OCI-LY3 (cell line): ENCODE results near the gene CDCP2.

Source experiments
- H2AFZ ChIP-seq: fragments of 200-600, 300-600 bp; shearing (Covaris generic); 2 replicates; pipeline ENCODE4 v1.6.0; 2014; ENCODE audit warnings: antibody characterized with exemption, low read depth, low read length
- H3K27ac ChIP-seq: fragments of 200-600, 300-600 bp; sonication (generic); 2 replicates; pipeline ENCODE4 v1.5.1; 2014; ENCODE audit warnings: mild to moderate bottlenecking, low read length, moderate library complexity, mixed read lengths
- H3K27me3 ChIP-seq: fragments of 200-600, 300-600 bp; sonication (generic); 2 replicates; pipeline ENCODE4 v1.6.1; 2014; ENCODE audit warnings: low read depth, low read length, mixed read lengths
- H3K36me3 ChIP-seq: fragments of 200-600, 300-600 bp; sonication (generic); replicated peaks from 2 replicates; pipeline ENCODE3; 2014; ENCODE audit warnings: low read depth, low read length, mixed read lengths
- H3K4me1 ChIP-seq: fragments of 300-600, 200-600 bp; sonication (generic); 2 replicates; pipeline ENCODE4 v1.6.1; 2014; ENCODE audit warnings: low read length, mixed read lengths
- H3K4me2 ChIP-seq: fragments of 200-600, 300-600 bp; sonication (generic); 2 replicates; pipeline ENCODE4 v1.6.1; 2014; ENCODE audit warnings: low read length, mixed read lengths
- H3K4me3 ChIP-seq: fragments of 300-600, 200-600 bp; sonication (generic); 2 replicates; pipeline ENCODE4 v1.5.1; 2014; ENCODE audit warnings: antibody characterized with exemption, mild to moderate bottlenecking, low read length, moderate library complexity
- H3K79me2 ChIP-seq: fragments of 300-600, 200-600 bp; shearing (Covaris generic); 2 replicates; pipeline ENCODE4 v1.6.1; 2014; ENCODE audit warnings: mild to moderate bottlenecking, low read length, mixed read lengths
- H3K9ac ChIP-seq: fragments of 300-600, 200-600 bp; shearing (Covaris generic); 2 replicates; pipeline ENCODE4 v1.6.0; 2014; ENCODE audit warnings: mild to moderate bottlenecking, low read length, moderate library complexity
- H3K9me3 ChIP-seq: fragments of 200-600, 300-600 bp; shearing (Covaris generic); 2 replicates; pipeline ENCODE4 v1.6.1; 2014; ENCODE audit warnings: low read length, mixed read lengths; ENCODE audit not compliant: insufficient read depth
- H4K20me1 ChIP-seq: fragments of 200-600, 300-600 bp; sonication (generic); 2 replicates; pipeline ENCODE4 v1.6.1; 2016; ENCODE audit warnings: low read length, mixed read lengths; ENCODE audit not compliant: insufficient read depth
- EZH2phosphoT487 ChIP-seq: fragments of 200-600 bp; shearing (Covaris generic); IDR thresholded peaks from 2 replicates; pipeline ENCODE4 v1.6.1; 2018; ENCODE audit warnings: antibody characterized with exemption, mixed run types, low read depth
- TF ChIP-seq, protein P1 (sequence below): fragments of 200-600, 300-600 bp; sonication (generic); IDR thresholded peaks from 2 replicates; pipeline ENCODE4 v1.5.1; 2014; ENCODE audit warnings: antibody characterized with exemption, low read length, low read depth

CDCP2 gene

DNA sequence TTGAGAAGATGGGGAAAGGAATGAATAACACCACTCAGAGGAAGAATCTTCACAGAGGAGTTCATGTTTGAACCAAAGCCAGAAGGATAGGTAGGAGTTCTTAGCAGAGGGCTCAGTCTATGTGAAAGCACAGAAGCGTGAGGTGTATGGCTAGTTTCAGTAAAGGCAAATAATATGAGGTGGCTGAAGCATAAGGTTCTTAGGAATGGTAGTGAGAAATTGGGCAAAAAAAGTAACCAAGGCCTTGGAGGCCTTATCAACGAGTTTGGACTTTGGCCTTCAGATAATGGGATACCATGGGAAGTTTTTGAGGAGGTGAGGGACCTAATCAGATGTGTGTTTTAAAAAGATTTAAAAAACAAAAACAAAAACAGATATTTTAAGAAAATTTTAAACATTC is 52.3 kb downstream of the CDCP2 start:
- Histone ChIP-seq H3K9me3 (no peaks in the 10 kb centered on the region), H4K20me1 (no peaks in the 10 kb centered on the region), H3K79me2 (no peaks in the 10 kb centered on the region), H3K36me3 (no peaks in the 10 kb centered on the region), H3K27me3 (no peaks in the 10 kb centered on the region), H3K4me3 (no peak overlapping the region), H3K9ac (no peak overlapping the region), H3K4me1 (no peaks in the 10 kb centered on the region), H2AFZ (no peak overlapping the region), H3K27ac (no peak overlapping the region), H3K4me2 (no peak overlapping the region)
- TF ChIP-seq EZH2phosphoT487, result no peak
- TF ChIP-seq, protein P1, sequence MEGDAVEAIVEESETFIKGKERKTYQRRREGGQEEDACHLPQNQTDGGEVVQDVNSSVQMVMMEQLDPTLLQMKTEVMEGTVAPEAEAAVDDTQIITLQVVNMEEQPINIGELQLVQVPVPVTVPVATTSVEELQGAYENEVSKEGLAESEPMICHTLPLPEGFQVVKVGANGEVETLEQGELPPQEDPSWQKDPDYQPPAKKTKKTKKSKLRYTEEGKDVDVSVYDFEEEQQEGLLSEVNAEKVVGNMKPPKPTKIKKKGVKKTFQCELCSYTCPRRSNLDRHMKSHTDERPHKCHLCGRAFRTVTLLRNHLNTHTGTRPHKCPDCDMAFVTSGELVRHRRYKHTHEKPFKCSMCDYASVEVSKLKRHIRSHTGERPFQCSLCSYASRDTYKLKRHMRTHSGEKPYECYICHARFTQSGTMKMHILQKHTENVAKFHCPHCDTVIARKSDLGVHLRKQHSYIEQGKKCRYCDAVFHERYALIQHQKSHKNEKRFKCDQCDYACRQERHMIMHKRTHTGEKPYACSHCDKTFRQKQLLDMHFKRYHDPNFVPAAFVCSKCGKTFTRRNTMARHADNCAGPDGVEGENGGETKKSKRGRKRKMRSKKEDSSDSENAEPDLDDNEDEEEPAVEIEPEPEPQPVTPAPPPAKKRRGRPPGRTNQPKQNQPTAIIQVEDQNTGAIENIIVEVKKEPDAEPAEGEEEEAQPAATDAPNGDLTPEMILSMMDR, result no peak

DNA sequence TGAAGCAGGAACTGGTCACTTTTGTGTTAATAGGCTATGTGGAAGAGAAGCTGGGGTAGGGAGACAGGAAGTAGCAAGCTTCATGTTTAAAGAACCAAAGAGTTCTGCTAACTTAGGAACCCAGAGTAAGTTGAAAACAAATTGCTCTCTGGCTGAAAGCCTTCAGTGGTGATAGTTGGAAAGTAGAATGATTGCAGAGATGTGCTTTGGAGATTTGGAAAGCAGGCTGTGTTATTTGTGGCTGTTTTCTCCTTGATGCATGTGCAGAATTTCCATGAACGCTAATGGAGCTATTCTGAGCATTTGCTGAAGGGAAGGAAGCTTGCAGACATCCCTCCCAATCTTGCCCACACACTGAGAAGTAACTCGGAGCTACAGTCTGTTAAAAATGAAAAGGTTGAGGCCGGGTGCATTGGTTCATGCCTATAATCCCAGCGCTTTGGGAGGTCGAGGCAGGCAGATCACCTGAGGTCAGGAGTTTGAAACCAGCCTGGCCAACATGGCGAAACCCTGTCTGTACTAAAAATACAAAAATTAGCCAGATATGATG is 53.7 kb downstream of the CDCP2 start:
- no peaks in the 10 kb centered on the region for H3K9me3 ChIP-seq
- no peak overlapping the region for H3K27ac ChIP-seq
- H3K4me2 ChIP-seq, result no peak overlapping the region
- H3K4me1 ChIP-seq, result no peaks in the 10 kb centered on the region
- no peak overlapping the region for H3K9ac ChIP-seq
- H3K4me3 ChIP-seq, result no peak overlapping the region
- no peaks in the 10 kb centered on the region for H4K20me1 ChIP-seq
- no peaks in the 10 kb centered on the region for H3K27me3 ChIP-seq
- no peaks in the 10 kb centered on the region for H3K36me3 ChIP-seq
- no peak overlapping the region for H2AFZ ChIP-seq
- no peaks in the 10 kb centered on the region for H3K79me2 ChIP-seq
- TF ChIP-seq, protein P1, result no peak
- TF ChIP-seq EZH2phosphoT487, result no peak

DNA sequence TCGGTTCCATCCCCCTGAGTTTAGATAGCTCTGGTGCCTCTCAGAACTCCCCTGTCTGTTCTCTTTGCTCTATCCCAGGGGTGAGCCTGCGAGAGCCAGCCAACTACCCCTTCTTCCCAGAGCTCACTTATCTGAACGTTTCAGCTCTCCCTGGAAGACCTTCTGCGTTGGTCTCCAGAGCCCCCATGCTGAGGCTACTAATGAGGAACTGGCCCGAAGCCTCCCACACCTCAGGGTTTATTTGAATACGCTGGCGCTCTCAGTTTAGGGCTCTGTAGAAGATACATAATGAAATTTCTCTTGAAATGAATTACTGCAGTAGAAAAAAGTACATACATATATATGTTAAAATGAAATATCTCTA is 55.9 kb downstream of the CDCP2 start:
- Histone ChIP-seq H4K20me1 (no peaks in the 10 kb centered on the region), H3K27ac (no peak overlapping the region), H3K27me3 (no peaks in the 10 kb centered on the region), H3K4me2 (no peak overlapping the region), H3K36me3 (no peaks in the 10 kb centered on the region), H2AFZ (no peak overlapping the region), H3K4me1 (no peaks in the 10 kb centered on the region), H3K9ac (no peak overlapping the region), H3K9me3 (no peaks in the 10 kb centered on the region), H3K79me2 (no peaks in the 10 kb centered on the region), H3K4me3 (no peak overlapping the region)
- TF ChIP-seq EZH2phosphoT487, result no peak
- TF ChIP-seq, protein P1, result no peak

DNA sequence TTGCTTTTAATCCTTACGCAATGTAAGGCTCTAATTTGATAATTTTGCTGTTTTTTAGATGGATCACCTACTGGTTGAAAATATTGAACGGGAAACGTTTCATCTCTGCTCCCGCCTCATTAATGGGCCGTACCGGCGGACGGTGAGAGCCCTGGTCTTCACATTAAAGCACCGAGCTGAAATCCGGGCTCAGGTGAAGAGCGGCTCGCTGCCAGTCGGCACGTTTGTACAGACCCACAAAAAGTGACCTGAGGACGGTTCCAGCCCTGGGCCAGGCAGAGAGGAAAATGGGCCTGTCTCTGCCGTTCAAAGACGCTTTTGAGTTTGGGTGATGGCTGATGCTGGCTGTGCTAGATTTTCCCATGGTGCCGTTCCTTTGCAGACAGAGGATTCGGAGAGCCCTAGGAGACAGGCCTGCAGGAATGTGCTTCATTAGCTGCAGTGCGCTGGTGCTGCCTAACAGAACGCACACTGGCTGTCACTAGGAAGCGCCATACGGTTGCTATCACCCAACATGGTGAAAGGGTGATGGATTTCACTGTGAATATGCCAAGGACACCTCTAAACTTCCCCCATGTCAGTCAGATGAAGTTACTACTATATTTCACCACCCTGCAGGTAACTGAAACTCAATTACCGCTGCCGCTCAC is 56.4 kb downstream of the CDCP2 start:
- TF ChIP-seq EZH2phosphoT487, result no peak
- TF ChIP-seq, protein P1, result no peak
- H3K4me1 ChIP-seq, result no peaks in the 10 kb centered on the region
- H4K20me1 ChIP-seq, result no peaks in the 10 kb centered on the region
- no peak overlapping the region for H3K4me2 ChIP-seq
- H3K79me2 ChIP-seq, result no peaks in the 10 kb centered on the region
- H3K36me3 ChIP-seq, result no peaks in the 10 kb centered on the region
- no peak overlapping the region for H2AFZ ChIP-seq
- H3K9ac ChIP-seq, result no peak overlapping the region
- no peak overlapping the region for H3K4me3 ChIP-seq
- H3K27me3 ChIP-seq, result no peaks in the 10 kb centered on the region
- no peak overlapping the region for H3K27ac ChIP-seq
- H3K9me3 ChIP-seq, result no peaks in the 10 kb centered on the region
